DMS114 treated with DMSO at 0.1 percent for 48 hours (cell line): ENCODE results near the gene HECTD2.
A peak's percentile ranks its signal among the peaks of the same experiment; 100 is the strongest.
"Not testable (repeated sequence)": the region's sequence is repeated elsewhere in the genome, so short reads cannot be mapped to it uniquely, and the experiment has no call there.

Experiments
- DNase-seq: peaks from one replicate; lab custom pipeline; 2025; ENCODE audit not compliant: unreplicated experiment; lab: John Stamatoyannopoulos, UW

HECTD2 gene

GRCh38 chr10:91409869-91410637 lies at the start of gene HECTD2:
HECTD2 (plus strand) TSS chr10:91410344; CDS start chr10:91410439, 95 bp downstream.
- DNase-seq: peak; percentile 52

GRCh38 chr10:91360461-91360860 lies 49.7 kb upstream of the HECTD2 start:
- no peak for DNase-seq

- DNase-seq: not testable (repeated sequence)
These were observed 44.6 kb upstream of the HECTD2 start for GRCh38 chr10:91365519-91365918.

- DNase-seq: no peak
These were observed 43.4 kb upstream of the HECTD2 start for GRCh38 chr10:91366704-91367103.

- no peak for DNase-seq
These were observed 43.0 kb upstream of the HECTD2 start for GRCh38 chr10:91367127-91367531.

- DNase-seq: no peak
These were observed 42.6 kb upstream of the HECTD2 start for GRCh38 chr10:91367558-91367957.

GRCh38 chr10:91369978-91370589 lies 40.1 kb upstream of the HECTD2 start:
- not testable (repeated sequence) for DNase-seq

GRCh38 chr10:91374052-91374451 lies 36.1 kb upstream of the HECTD2 start:
- no peak for DNase-seq

GRCh38 chr10:91378061-91378460 lies 32.1 kb upstream of the HECTD2 start:
- no peak for DNase-seq

GRCh38 chr10:91380873-91381256 lies 29.3 kb upstream of the HECTD2 start:
- no peak for DNase-seq

GRCh38 chr10:91381257-91381891 lies 28.8 kb upstream of the HECTD2 start:
- DNase-seq: no peak

- no peak for DNase-seq
These were observed 24.6 kb upstream of the HECTD2 start for GRCh38 chr10:91385306-91386085.

GRCh38 chr10:91389636-91390512 lies 20.3 kb upstream of the HECTD2 start:
- peak; percentile 62 for DNase-seq

- DNase-seq: not testable (repeated sequence)
These were observed 19.7 kb upstream of the HECTD2 start for GRCh38 chr10:91390513-91390825.

GRCh38 chr10:91391920-91392319 lies 18.2 kb upstream of the HECTD2 start:
- DNase-seq: no peak

- no peak for DNase-seq
These were observed 3.8 kb upstream of the HECTD2 start for GRCh38 chr10:91406322-91406721.

- peak; percentile 54 for DNase-seq
These were observed 875 bp upstream of the HECTD2 start for GRCh38 chr10:91409069-91409868.

GRCh38 chr10:91410638-91411371 lies 661 bp downstream of the HECTD2 start:
- DNase-seq: peak; percentile 14

GRCh38 chr10:91411621-91412020 lies 1.5 kb downstream of the HECTD2 start:
- no peak for DNase-seq
